Measurements from ENCODE around the gene PTPRD.

PTPRD gene

GRCh38 chr9:9892217-9892616 lies 720.6 kb downstream of the PTPRD start:
- no peak for DNase-seq (ENCODE audit: low spot score)

DNA sequence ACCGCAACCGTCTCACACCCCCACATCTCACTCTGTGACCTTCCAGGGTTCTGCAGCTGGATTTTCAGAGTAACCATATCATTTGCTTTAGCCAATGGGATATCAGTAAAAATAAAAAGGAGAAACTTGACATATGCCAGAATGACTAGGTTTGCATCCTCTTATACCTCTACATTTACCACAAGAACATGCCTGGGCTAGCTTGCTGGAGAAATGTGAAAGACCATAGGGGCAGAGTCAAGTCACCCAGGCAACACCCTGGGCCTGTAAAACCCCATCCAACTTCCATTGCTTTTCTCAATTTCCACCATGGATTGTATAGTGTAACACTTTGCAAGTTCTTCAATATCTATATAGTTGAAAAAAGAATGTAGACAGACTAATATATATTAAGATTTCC lies 731.1 kb downstream of the PTPRD start:
- no peak for DNase-seq (ENCODE audit: low spot score)

DNA sequence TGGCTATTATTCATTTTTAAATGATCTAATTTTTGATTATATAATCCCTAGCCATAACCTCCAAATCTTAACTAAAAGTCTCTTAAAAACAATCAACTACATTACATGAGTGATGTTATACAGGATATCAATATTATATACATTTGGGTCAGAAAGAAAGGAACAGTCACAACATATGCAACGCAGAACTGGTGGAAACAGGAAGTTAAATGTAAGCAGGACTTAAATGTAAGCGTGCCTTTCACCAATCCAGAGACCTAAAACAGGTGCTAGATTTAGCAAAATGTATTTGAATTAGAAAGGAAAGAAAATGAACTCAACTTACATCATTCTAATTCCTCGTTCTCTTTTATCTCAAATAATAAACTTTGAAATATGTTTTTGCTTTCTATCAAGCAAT lies 738.5 kb downstream of the PTPRD start:
- DNase-seq (ENCODE audit: low spot score) = no peak

GRCh38 chr9:9862235-9862810 lies 750.5 kb downstream of the PTPRD start:
- DNase-seq (ENCODE audit: low spot score) = no peak

DNA sequence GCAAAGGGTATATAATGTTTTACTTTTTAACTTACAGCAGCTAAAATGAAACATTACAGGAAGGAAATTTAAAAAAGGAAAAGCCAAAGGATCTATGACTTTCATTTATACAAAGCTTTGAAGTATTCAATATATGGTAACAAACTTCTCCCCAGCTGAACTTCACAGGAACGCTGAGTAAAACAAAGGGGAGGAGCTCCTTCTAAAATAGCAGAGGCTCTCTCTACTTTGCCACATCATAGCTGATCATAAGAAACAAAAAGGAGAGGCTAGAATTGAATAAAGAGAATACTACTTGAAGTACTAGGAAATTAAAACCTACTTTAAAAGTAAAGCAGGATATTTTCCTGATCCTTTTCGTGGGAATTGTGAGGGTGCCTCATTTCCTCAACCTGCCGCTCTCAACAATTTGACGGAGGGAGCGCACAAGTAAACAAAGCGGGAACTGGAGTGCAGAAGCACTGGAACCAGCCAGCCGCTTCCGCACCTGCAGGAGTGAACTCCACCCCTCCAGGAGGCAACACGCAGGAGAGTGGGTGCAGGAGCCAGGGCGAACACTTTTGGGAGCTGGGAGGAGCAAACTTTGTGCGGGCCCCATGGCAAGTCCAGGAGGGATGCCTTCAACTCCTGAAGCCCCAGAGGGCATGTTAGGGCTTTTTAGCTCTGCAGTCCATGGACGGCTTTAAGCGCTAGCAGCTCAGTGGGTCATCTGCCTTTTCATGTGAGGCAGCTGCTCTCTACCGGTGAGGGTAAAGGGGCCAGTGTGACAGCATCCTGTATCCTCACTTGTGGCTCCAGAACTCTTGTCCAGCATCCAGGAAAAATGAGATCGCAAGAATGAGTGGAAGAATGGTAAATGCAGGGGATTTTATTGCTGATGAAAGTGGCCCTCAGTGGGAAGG lies 757.4 kb downstream of the PTPRD start:
- no peak for DNase-seq (ENCODE audit: low spot score)

DNA sequence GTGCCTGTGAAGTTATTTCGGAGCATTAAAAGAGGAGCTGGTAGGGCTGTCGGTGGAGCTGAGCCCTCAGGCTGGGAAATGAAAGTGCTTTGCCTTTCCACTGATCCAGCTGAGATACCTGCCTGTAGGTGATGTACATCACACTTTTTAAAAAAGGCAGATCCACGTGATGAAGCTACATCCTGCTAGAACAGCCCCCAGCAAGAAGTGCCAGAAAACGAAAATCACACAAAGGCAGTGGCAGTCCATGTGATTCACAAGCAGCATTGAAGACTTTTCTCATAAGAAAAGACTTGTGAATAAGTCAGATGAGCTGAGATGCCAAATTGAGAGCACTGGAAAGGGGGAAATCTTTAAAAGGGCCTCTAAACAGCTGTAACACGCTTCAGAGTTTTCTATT lies 765.1 kb downstream of the PTPRD start:
- DNase-seq (ENCODE audit: low spot score) = no peak

GRCh38 chr9:9846557-9846956 lies 766.2 kb downstream of the PTPRD start:
- DNase-seq (ENCODE audit: low spot score) = no peak

- no peak for DNase-seq (ENCODE audit: low spot score)
Observed at GRCh38 chr9:9820436-9820835, 792.4 kb downstream of the PTPRD start.

DNA sequence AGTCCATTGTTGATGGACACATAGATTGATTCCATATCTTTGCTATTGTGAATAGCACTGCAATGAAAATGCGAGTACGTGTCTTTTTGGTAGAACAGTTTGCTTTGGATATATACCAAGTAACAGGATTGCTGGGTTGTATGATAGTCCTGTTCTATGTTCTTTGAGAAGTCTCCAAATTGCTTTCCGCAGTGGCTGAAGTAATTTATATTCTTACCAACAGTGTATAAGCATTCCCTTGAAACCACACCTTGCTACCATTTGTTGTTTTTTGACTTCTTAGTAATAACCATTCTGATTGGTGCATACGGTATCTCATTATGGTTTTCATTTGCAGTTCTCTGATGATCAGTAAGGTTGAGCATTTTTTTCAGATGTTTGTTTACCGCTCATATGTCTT lies 792.9 kb downstream of the PTPRD start:
- no peak for DNase-seq (ENCODE audit: low spot score)

DNA sequence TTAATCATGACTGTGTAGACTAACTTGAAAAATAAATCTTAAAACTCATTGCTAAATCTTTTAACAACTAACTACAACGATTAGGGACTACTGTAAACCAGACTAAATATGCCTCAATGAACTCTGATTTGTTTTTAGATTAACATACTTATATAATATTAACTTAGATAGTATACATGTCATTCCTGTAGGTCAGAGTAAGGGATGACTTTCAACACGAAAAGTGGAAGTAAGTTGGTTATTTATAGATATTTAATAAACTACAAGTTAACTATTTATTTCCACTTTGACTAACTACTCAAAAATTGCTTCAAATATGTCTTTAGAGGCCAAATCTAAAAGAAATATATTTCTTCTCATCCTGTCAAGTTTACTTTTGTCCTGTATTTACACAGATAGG lies 795.6 kb downstream of the PTPRD start:
- no peak for DNase-seq (ENCODE audit: low spot score)

DNA sequence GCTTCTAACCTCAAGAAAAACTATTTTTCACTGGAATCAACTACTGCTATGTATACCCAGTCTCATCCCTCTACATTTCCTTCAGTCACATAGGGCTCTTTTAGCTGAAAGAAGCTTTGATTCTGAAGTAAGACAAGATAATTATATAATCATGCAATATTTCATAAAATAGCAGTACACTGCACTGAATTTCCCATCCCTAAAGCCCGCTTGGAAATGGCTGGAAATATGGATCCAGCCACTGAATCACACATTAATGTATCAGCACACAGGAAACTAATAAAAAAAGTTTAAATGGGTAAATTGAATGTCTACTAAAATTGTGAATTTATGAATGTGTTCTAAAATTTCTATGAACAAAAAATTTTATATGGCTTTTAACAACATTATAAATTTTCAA lies 808.7 kb downstream of the PTPRD start:
- DNase-seq (ENCODE audit: low spot score) = no peak

DNA sequence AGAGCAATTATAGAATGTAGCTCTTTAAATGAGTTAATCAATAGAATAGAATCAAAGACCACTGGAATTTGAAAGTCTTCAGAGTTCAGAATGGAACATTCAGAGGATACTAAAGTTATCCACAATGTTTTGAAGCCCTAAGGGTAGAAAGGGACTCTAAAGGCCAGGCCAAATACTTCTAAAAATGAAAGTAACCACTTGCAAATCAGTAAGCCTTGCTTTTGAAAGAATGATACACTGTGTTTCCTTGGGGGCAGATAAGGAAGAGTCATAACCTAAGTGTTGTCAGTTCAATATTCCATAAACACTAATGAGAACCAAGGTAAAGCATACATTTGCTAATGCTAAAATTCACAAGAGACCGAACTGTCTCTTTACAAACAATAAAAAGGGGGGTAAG lies 813.5 kb downstream of the PTPRD start:
- DNase-seq (ENCODE audit: low spot score) = no peak

- DNase-seq (ENCODE audit: low spot score) = no peak
Observed at GRCh38 chr9:9792144-9792857, 820.5 kb downstream of the PTPRD start.

DNA sequence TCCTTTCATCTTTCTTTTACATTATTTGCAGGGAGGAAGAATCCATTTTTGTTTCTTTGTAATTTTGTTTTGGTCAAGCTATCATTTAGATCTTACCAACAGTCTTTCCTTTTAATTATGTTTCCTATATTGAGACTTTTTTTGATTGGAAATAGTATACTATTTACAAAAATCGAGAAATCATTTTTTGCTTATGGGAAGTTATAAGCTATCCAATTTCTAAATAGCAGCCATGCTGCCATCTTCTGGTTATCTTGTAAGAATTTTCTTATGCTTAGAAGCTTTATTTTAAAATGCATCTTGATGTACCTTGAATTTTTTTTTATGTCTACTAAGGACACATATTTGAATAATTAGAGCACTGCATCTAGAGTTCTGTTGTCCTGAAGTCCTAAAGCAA lies 821.2 kb downstream of the PTPRD start:
- no peak for DNase-seq (ENCODE audit: low spot score)

GRCh38 chr9:9790216-9790872 lies 822.5 kb downstream of the PTPRD start:
- DNase-seq (ENCODE audit: low spot score) = no peak

DNA sequence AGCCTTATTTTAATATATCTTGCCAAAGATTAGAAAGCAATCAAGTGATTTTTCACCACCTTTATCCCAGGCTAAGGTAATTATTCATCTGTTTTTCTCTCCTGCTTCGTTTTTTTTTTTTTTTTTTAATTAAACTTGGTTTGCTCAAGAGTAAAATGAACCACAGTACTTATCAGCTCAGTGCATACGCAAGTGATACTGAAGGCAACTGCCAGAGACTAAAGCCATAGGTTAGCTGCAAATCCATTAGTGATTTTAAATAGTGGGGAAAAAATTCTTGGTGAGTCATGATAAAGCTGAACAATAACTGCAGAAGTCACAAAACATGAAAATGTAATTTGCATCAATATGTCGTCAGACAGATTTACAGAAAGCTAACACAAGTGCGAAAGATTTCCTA lies 829.1 kb downstream of the PTPRD start:
- no peak for DNase-seq (ENCODE audit: low spot score)

GRCh38 chr9:9783211-9783610 lies 829.6 kb downstream of the PTPRD start:
- DNase-seq (ENCODE audit: low spot score) = no peak

DNA sequence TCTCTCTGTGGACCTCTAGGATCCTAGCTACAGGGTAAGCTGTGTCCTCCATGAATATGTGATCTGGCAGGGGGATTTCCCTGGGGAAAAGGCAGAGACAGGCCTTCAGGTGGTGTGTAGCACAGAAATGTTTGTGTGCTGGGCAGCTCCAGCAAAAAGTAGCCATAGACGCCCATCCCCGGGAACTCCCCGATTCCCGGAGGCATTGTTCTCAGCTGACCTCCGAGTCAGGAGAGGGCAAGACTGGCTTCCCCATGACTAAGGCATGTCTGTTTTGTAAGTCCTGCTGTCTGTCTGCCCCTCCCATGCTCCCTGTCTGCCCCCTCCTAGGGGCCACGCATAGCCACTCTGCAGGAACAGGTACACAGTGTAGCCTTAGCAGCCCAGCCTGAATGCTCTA lies 834.5 kb downstream of the PTPRD start:
- DNase-seq (ENCODE audit: low spot score) = no peak

DNA sequence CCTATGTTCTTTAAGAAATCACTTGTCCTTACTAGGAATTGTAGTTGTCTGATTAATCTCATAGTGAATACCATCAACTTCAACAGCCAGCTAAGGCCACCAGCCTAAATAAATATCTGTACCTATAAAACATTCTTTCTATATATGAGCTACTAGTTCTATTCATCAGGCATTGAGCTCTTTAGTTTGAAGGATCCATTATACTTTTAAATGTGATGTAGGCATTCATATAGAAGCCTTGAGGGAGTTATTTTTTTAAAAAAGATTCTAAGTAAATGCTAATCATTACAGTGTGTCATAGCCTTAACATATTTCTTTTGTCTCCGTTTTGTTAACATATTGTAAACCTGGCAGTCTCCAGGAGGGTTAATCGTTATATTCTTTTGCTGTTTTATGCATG lies 838.3 kb downstream of the PTPRD start:
- DNase-seq (ENCODE audit: low spot score) = no peak

- no peak for DNase-seq (ENCODE audit: low spot score)
Observed at GRCh38 chr9:9771314-9771713, 841.5 kb downstream of the PTPRD start.

DNA sequence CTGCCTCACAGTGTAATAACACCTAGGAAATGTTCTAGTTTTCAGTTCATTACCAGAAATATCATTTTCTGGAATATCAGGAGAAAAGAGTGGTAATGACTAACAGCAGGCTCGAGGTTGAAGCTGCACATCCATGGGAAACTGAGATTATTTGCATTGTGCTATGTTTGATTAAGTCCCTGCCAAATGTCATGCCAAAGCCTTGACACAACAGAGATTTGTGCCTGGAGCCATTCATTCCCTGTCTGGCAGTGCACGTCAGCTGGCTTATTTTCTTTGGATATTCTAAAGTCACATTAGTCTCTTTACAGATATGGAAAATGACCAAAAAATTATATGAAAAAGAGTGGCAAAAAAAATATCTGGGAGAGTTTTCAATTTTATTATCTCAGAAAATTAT lies 848.0 kb downstream of the PTPRD start:
- no peak for DNase-seq (ENCODE audit: low spot score)

- no peak for DNase-seq (ENCODE audit: low spot score)
Observed at GRCh38 chr9:9754186-9754585, 858.6 kb downstream of the PTPRD start.

- no peak for DNase-seq (ENCODE audit: low spot score)
Observed at GRCh38 chr9:9753266-9753665, 859.5 kb downstream of the PTPRD start.
